Measurements from ENCODE around the gene MBTPS2. TPM values are rescaled to one million over a fixed set of nuclear protein-coding genes. Genes with fewer than 3 reads are reported as not detected.

The MBTPS2 gene
- total RNA-seq, 1 experiment from 2014 or later: 22.0 TPM

DNA sequence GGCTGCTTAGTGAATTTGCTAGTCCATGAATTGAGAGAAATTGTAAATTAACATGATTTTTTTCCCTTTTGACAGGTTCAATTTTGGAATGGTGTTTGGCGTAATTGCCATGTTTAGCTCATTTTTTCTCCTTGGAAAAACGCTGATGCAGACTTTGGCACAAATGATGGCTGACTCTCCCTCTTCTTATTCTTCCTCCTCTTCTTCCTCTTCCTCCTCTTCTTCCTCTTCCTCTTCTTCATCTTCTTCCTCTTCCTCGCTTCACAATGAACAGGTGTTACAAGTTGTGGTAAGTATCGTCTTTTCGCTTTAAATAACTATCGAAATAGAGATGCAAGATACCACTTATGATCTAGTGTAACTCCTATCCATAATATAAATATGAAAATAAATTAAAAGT lies 5.7 kb downstream of the MBTPS2 start:
- no peaks in the 10 kb centered on the region for H3K36me3 ChIP-seq (ENCODE audit: control insufficient read depth, insufficient read depth, low read length)
- TF ChIP-seq, protein P1, sequence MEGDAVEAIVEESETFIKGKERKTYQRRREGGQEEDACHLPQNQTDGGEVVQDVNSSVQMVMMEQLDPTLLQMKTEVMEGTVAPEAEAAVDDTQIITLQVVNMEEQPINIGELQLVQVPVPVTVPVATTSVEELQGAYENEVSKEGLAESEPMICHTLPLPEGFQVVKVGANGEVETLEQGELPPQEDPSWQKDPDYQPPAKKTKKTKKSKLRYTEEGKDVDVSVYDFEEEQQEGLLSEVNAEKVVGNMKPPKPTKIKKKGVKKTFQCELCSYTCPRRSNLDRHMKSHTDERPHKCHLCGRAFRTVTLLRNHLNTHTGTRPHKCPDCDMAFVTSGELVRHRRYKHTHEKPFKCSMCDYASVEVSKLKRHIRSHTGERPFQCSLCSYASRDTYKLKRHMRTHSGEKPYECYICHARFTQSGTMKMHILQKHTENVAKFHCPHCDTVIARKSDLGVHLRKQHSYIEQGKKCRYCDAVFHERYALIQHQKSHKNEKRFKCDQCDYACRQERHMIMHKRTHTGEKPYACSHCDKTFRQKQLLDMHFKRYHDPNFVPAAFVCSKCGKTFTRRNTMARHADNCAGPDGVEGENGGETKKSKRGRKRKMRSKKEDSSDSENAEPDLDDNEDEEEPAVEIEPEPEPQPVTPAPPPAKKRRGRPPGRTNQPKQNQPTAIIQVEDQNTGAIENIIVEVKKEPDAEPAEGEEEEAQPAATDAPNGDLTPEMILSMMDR (IDR thresholded peaks at IDR 0.05; ENCODE audit: insufficient read depth in 1 of 2, low read depth in 1 of 2, low read length in 1 of 2, severe bottlenecking in 1 of 2, unreplicated experiment in 1 of 2): no peak
- no peak overlapping the region for H3K27ac Mint-ChIP-seq (ENCODE audit: unreplicated experiment)
- no peak overlapping the region for H3K4me3 Mint-ChIP-seq (ENCODE audit: unreplicated experiment)
- no TSS peak for BruUV-seq (replicated peaks)
- no peaks in the 10 kb centered on the region for H3K9me3 Mint-ChIP-seq (ENCODE audit: unreplicated experiment)
- H3K4me1 Mint-ChIP-seq (ENCODE audit: low read depth, unreplicated experiment): peaks cover 9% of the 10 kb centered on the region
- no peaks in the 10 kb centered on the region for H3K9me3 ChIP-seq
- H3K36me3 Mint-ChIP-seq (ENCODE audit: insufficient read depth, unreplicated experiment): peaks cover 21% of the 10 kb centered on the region
- intact Hi-C loops (cut with micrococcal nuclease; ENCODE audit: unreplicated experiment): no loop called here
- H3K4me1 ChIP-seq: peaks cover 10% of the 10 kb centered on the region
- no peaks in the 10 kb centered on the region for H3K27me3 ChIP-seq (replicated peaks; ENCODE audit: control insufficient read depth, insufficient read depth, low read length)
- no peak for DNase-seq
- no peak overlapping the region for H3K4me3 ChIP-seq (ENCODE audit: low read depth, low read length)
- CTCF ChIA-PET: no interaction called here
- POLR2A ChIA-PET: no interaction called here
- H3K27me3 Mint-ChIP-seq (ENCODE audit: insufficient read depth, unreplicated experiment): no peaks in the 10 kb centered on the region

DNA sequence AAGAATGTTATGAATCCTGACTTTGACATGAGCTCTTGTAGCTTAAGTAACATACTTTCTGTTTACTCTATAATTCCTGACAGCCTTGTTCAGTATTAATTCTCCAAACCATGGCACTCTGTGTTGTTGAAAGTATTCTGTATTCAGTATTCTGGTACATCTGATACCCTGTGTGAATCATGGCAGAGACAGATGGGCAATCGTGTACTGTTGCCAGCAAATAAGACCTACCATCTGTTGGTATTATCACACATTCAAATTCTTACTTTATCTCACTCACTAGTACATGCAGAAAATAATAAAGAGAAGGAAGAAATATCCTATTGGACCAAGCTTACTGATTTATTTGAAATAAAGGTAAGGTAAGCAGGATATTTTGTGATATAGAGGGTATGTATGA lies 7.9 kb downstream of the MBTPS2 start:
- intact Hi-C loops (cut with micrococcal nuclease; ENCODE audit: unreplicated experiment): no loop called here

DNA sequence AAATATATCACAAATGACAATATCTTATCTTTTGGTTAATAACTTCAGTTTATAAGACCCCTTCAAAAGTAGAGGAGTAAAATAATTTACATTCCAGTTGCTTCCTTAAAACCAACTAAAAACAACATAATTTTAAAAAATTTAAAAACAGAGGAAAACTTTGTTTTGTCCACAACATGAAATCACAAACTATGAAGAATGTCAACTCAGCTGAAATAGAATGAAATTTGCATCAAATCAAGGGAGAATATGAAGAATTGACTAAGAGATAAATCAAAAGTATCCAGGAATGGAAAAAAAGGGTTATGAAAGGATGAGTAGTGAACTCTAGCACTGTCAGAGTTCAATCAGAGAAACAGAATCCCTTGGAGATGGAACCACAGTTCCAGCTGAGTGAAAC lies 14.2 kb downstream of the MBTPS2 start:
- no peak overlapping the region for H3K27ac Mint-ChIP-seq (ENCODE audit: unreplicated experiment)
- no peaks in the 10 kb centered on the region for H3K4me1 ChIP-seq
- TF ChIP-seq, protein P1 (IDR thresholded peaks at IDR 0.05; ENCODE audit: insufficient read depth in 1 of 2, low read depth in 1 of 2, low read length in 1 of 2, severe bottlenecking in 1 of 2, unreplicated experiment in 1 of 2): no peak
- no peak for DNase-seq
- no peaks in the 10 kb centered on the region for H3K9me3 Mint-ChIP-seq (ENCODE audit: unreplicated experiment)
- no TSS peak for BruUV-seq (replicated peaks)
- ChIA-PET POLR2A (no interaction called here), CTCF (no interaction called here)
- no peaks in the 10 kb centered on the region for H3K4me1 Mint-ChIP-seq (ENCODE audit: low read depth, unreplicated experiment)
- H3K4me3 Mint-ChIP-seq (ENCODE audit: unreplicated experiment): no peak overlapping the region
- no peaks in the 10 kb centered on the region for H3K27me3 Mint-ChIP-seq (ENCODE audit: insufficient read depth, unreplicated experiment)
- peaks cover 11% of the 10 kb centered on the region for H3K36me3 Mint-ChIP-seq (ENCODE audit: insufficient read depth, unreplicated experiment)
- H3K9me3 ChIP-seq: no peaks in the 10 kb centered on the region
- no peak overlapping the region for H3K4me3 ChIP-seq (ENCODE audit: low read depth, low read length)
- intact Hi-C loops (cut with micrococcal nuclease; ENCODE audit: unreplicated experiment): no loop called here
- no peaks in the 10 kb centered on the region for H3K27me3 ChIP-seq (replicated peaks; ENCODE audit: control insufficient read depth, insufficient read depth, low read length)
- H3K36me3 ChIP-seq (ENCODE audit: control insufficient read depth, insufficient read depth, low read length): no peaks in the 10 kb centered on the region

More for the DNA sequence above, 7.9 kb downstream of the MBTPS2 start:
- Mint-ChIP-seq H3K9me3 (ENCODE audit: unreplicated experiment) (no peaks in the 10 kb centered on the region), H3K27ac (ENCODE audit: unreplicated experiment) (no peak overlapping the region), H3K27me3 (ENCODE audit: insufficient read depth, unreplicated experiment) (no peaks in the 10 kb centered on the region), H3K36me3 (ENCODE audit: insufficient read depth, unreplicated experiment) (peaks cover 21% of the 10 kb centered on the region), H3K4me3 (ENCODE audit: unreplicated experiment) (no peak overlapping the region), H3K4me1 (ENCODE audit: low read depth, unreplicated experiment) (peaks cover 9% of the 10 kb centered on the region)
- DNase-seq: no peak
- Histone ChIP-seq H3K27me3 (replicated peaks; ENCODE audit: control insufficient read depth, insufficient read depth, low read length) (no peaks in the 10 kb centered on the region), H3K36me3 (ENCODE audit: control insufficient read depth, insufficient read depth, low read length) (no peaks in the 10 kb centered on the region), H3K4me3 (ENCODE audit: low read depth, low read length) (no peak overlapping the region), H3K9me3 (no peaks in the 10 kb centered on the region), H3K4me1 (peaks cover 10% of the 10 kb centered on the region; the same call in 1 of the 2 replicates)
- ChIA-PET POLR2A (no interaction called here), CTCF (no interaction called here)
- no TSS peak for BruUV-seq (replicated peaks)
- TF ChIP-seq, protein P1 (IDR thresholded peaks at IDR 0.05; ENCODE audit: insufficient read depth in 1 of 2, low read depth in 1 of 2, low read length in 1 of 2, severe bottlenecking in 1 of 2, unreplicated experiment in 1 of 2): no peak
